CD1c-positive myeloid dendritic cell (primary cell): ENCODE measurements around the gene SSTR3.
"Not testable (repeated sequence)": the region's sequence is repeated elsewhere in the genome, so short reads cannot be mapped to it uniquely, and the experiment has no call there.

Source experiments
- DNase-seq: peaks from one replicate; pipeline ENCODE4 v3.0.0-alpha.2; 2016; ENCODE audit errors: extremely low spot score

SSTR3 gene

GRCh38 chr22:37211075-37211865 lies 1.0 kb downstream of the SSTR3 start:
- DNase-seq = no peak

DNA sequence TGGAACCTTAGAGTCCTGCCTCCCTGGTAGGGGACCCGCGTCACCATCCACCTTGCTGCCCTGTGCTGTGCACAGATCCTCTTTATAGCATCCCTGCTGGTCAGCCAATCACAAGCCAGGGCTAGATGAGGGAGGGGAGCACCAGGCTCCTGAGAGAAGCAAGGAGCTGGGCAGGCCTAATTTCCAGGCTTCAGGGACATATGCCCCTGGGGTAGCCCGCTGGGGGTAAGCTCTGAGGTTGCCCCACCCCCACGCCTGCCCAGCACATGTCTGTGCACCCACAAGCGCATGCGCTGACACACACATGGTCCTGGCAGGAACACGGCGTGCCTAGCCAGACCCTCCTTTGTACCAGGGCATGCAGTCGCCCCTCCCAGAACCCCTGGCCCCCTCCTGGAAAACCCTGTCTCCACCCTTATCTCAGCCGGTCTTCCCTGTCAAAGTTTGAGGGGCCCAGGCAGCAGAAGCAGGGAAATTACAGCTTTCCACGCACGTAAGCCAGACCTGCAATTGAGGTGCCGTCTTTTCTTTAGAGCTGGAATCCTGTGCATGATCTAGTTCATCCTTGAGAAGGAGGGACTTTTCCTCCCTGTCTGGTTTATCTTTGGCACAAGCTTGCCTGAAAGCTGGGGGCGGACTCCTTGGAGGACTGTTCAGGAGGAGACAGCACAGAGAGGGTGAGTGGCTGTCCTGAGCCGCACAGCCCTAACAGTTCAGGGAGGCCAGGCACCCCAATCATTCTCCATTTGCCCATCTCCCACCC lies 2.1 kb downstream of the SSTR3 start:
- no peak for DNase-seq

GRCh38 chr22:37209140-37209845 lies 3.0 kb downstream of the SSTR3 start:
- DNase-seq = no peak

GRCh38 chr22:37208401-37209139 lies 3.7 kb downstream of the SSTR3 start:
- DNase-seq = no peak

DNA sequence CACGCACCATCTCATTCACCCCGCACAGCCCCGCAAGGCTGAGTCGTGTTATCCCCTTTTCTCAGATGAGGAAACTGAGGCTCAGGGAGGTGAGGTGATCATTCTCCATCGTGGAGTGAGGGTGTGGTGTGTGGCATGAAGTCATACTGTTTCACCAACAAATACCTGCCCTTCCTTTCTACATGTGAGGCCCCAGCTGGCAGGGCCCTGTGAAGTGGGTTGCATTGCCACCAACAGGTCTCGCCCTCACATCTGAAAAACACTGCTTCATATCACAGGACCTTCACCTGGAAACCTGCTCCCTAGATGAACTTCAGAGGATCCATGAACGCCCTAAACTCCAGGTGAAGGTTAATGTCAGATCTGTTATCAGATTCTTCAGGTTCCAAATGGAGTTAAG lies 4.3 kb downstream of the SSTR3 start:
- DNase-seq = no peak

DNA sequence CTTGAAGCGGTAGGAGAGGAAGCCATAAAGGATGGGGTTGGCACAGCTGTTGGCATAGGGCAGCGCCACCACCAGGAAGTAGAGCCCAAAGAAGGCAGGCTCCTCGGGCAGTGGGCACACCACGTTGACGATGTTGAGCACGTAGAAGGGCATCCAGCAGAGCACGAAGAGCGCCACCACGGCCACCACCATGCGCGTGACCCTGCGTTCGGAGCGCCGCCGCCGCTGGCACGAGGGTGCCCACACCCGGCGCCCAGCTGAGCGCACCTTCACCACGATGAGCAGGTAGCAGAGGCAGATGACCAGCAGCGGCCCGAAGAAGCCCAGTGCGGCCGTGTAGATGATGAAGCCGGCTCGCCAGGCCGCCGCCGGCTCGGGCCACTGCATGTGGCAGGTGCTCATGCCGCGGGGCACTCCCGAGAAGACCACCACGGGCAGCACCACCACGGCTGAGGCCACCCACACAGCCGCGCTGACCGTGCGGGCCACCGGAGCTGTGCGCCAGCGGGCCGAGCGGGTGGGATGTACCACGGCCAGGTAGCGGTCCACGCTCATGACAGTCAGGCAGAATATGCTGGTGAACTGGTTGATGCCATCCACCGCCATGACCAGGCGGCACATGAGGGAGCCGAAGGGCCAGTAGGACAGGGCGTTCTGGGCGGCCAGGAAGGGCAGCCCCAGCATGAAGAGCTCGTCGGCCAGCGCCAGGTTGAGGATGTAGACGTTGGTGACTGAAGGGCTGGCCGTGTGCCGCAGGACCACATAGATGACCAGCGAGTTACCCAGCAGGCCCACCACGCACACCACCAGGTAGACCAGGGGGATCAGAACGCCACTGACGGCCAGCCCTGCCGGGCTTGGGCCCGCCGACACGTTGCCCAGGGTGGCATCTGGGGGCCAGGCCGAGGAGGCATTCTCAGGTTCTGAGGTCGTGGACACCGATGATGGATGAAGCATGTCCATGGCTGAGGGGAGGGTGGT lies 5.1 kb downstream of the SSTR3 start:
- DNase-seq = no peak

DNA sequence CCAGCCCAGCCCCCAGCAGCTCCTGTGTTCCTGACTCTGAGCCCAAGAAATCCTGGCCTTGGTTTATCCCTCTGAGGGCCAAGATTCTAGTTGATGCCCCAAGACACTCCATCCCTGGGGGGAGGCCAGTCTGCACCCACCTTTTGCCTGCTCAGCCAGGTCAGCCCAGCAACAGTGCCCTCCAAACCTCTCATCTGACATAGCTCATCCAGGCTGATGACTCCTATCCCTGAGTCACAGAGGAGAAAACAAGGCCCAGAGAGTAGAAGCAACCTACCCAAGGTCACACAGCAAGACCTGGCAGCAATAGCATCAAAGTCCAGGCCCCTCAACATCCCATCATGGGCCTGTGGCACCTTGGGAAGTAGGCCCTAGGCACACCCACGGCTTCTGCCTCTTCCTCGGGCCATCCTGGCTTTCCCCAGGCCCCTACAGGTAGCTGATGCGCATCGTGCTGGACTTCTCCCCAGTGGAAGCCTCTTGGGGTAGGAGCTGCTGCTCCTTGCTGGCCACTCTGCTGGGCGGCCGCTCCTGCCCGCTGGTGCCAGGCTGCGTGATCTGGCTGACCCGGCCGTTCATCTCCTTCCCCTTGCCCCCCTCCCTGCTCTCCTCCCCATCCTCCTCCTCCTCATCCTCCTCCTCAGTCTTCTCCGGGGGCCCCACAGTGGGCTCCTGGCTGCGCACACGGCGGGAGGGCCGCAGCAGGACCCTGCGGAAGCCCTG lies 6.0 kb downstream of the SSTR3 start:
- no peak for DNase-seq

GRCh38 chr22:37205046-37205445 lies 7.2 kb downstream of the SSTR3 start:
- no peak for DNase-seq

DNA sequence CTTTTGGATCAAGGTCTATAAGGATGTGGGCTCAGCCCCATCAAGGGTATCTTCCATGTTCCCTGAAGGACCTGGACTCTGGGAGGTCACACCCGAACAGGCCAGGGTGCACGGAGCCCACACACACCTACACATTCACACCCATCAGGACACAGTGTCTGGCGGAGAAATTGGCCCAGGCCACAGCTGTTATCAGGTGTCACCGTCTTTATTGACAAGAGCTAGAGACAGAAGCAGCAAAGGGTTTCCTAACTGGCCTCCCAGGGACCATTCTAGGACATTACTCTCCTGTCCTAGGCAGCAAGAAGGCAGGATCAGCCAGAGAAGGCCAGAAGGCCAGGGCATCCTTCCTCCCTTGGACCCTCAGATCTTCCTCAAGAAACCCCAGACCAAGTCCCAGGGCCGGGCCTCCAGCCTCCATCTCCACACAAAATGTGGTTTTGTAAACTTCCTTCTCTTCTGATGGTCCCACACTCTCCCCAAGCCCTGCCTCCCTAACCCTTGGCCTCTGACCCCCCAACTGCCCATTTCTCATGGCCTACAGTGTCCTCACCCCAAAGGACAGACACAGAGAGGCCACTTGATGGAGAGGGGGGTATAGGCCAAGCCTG lies 8.1 kb downstream of the SSTR3 start:
- no peak for DNase-seq

DNA sequence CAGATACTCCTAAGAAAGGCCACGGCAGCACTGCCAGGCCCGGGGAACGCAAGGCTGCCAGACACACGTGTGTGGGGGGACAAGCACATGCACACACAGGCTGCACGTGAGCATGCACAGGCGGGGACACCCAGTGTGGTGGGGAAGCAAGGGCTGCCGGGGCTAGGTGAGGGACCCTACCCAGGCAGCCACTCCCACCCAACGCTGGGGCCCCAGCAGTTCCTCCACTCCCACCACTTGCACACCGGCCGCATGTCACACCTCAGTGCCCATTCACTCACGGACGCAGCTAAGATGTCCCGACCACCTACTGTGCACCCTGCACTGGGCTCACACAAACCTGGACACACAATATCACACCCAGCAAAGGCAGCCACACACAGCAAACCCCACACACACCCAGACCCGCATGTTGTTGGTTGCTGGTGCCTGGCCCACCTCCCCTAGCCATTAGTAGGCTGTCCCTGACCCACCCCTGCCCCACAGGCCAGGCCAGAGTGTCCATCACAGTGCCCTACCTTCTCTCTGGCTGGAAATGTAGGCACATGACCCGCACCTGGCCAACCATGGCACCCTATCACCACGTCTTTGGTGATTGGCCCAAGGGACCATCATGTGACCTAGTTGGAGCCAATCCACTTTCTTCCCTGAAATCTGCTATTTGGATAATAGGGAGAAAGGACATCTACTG lies 8.8 kb downstream of the SSTR3 start:
- DNase-seq = no peak

DNA sequence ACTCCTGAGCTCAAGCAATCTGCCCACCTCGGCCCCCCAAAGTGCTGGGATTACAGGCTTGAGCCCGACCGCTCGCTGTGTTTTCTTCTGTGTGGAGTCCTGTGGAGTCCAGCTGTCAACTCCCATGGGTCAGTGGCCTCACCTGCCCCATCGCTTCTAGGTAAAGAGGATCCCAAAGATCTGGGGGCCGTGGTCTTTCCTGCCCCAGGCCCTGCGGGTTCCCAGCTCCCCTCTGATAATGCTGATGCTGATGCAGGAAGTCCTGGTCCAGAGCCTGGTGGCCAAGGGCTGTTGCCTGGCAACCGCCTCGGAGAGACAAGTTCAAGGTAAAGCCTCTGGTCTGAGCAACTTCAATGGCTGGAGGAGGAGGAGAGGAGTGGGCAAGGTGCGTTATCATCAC lies 9.6 kb downstream of the SSTR3 start:
- DNase-seq = no peak

- no peak for DNase-seq
These were observed 10.2 kb downstream of the SSTR3 start for GRCh38 chr22:37202001-37202555.

DNA sequence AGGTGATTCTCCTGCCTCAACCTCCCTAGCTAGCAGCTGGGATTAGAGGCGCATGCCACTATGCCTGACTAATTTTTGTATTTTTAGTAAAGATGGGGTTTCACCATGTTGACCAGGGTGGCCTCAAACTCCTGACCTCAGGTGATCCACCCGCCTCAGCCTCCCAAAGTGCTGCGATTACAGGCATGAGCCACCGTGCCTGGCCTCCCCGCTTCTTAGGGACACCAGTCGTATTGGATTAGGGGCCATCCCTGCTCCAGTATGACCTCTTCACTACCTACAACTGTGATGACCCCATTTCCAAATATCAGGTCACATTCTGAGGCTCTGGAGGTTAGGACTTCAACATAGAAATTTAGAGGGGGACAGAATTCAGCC lies 10.8 kb downstream of the SSTR3 start:
- not testable (repeated sequence) for DNase-seq

DNA sequence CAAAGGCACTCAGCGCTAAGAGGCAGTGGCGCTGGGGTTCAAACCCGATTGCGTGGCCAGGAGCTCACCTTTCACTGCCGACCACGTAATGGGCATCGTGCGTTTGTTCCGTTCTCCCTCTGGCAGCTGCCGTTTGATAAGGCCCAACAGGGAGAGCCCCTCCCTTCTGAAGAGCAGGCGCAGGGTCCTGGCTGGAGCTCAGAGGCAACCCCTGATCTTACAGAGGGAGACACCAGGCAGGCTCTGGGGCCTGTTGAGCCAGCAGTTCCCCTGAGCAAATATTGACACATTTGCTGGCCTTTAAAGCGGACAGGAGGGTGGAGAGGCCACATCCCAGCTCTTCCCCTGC lies 12.5 kb downstream of the SSTR3 start:
- DNase-seq = no peak

DNA sequence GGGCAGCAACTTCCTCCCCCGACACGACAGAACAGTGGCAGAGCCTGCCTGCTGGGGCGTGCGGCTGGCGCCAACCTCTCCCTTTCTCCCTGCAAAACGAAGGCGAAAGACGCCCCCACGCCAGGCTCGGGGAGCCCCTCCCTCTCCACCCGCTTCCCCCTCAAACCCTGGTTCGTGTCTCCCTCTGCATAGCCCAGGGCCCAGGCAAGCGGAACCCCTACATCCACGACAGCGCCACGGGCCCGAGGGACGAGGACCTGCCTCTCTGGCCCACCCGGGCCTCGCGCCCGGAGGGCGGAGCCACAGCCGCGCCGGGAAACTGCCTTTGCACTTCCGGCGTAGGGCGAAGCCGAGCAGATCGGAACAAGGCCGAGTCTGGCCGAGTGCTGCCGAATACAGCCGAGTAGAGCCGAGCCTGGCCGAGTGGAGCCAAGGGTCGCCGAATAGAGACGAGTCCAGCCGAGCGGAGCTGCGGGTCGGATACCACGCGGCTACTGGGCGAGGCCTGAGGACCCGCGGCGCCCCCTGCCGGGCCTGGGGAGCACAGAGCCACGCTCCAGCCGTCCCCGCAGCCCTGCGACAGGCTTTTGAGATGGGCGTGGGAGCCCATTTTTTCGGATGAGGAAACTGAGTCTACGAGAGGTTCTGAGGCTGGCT lies 13.0 kb downstream of the SSTR3 start:
- peak; percentile 98 for DNase-seq

DNA sequence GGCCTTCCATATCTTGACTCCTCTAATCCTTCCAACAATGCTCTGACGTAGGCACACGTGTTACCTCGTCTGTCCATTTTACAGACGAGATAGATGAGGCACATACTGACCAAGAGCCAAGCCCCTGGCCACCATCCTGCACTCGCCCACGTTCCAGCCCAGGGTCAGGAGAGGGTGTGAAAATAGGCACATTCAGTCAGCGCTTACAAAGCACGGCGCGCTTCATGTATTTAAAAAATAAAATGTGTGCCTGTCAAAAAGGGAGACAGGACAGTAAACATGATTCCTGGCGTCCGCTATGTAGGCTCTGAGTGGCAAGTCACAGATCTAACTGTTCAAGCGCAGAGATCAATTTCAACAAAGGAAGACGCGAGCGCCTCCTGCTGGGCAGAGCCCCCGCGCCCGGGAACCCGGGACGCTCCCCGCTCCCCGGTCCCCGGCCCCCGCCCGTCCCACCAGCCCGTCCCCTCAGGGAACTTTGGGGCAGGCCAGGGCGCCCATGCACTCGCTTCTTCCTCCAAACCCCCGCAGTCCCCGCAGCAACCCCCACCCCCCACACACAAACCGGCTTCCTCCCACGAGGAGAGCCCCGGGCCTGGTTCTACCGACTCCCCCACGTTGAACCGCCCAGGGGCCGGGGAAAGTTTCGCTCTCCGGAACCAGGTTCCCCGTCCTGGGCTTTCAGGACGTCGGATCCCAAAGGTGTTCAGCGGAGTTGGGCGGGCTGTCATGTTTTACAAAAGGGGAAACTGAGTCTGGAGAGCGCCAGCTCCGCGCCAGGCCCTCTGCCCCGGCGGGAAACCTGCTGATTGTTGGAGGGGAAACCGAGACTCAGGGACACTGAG lies 13.8 kb downstream of the SSTR3 start:
- DNase-seq = peak; percentile 90
